HUES64 (cell line): ENCODE measurements around the gene FRMD3.

Source experiments
- H3K27ac ChIP-seq: 2 replicates; pipeline ENCODE4 v1.7.0; 2013; ENCODE audit warnings: low read depth, low read length, inconsistent platforms
- H3K27me3 ChIP-seq: 2 replicates; pipeline ENCODE4 v1.6.1; 2013; ENCODE audit warnings: mild to moderate bottlenecking, low read length; ENCODE audit not compliant: insufficient read depth
- H3K36me3 ChIP-seq: 2 replicates; pipeline ENCODE4 v1.6.1; 2013; ENCODE audit warnings: mild to moderate bottlenecking, low read length; ENCODE audit not compliant: insufficient read depth
- H3K4me1 ChIP-seq: 2 replicates; pipeline ENCODE4 v1.6.1; 2013; ENCODE audit warnings: mild to moderate bottlenecking, low read length, moderate library complexity; ENCODE audit not compliant: insufficient read depth
- H3K4me3 ChIP-seq: 2 replicates; pipeline ENCODE4 v1.5.1; 2013; ENCODE audit warnings: mild to moderate bottlenecking, low read length, moderate library complexity
- H3K9ac ChIP-seq: 2 replicates; pipeline ENCODE4 v1.6.1; 2013; ENCODE audit warnings: mild to moderate bottlenecking, low read depth, low read length
- H3K9me3 ChIP-seq: 2 replicates; pipeline ENCODE4 v1.6.1; 2013; ENCODE audit warnings: low read depth, low read length; ENCODE audit not compliant: insufficient read depth
- WGBS: fragments of 150-250, 120-280 bp; methylation state at CpG from one replicate; pipeline ENCODE4 v1.1.7; 2013; ENCODE audit warnings: missing lambda C conversion rate; 5-methylcytosine and 5-hydroxymethylcytosine counted together

FRMD3 gene

GRCh38 chr9:83420486-83420885, 117.7 kb downstream of the FRMD3 start:
- Histone ChIP-seq H3K9ac (no peak overlapping the region), H3K4me1 (no peaks in the 10 kb centered on the region), H3K27me3 (no peaks in the 10 kb centered on the region), H3K27ac (no peak overlapping the region), H3K9me3 (no peaks in the 10 kb centered on the region), H3K4me3 (no peak overlapping the region), H3K36me3 (no peaks in the 10 kb centered on the region)
- WGBS: 92% methylated on average over 3 of the region's 3 CpGs

DNA sequence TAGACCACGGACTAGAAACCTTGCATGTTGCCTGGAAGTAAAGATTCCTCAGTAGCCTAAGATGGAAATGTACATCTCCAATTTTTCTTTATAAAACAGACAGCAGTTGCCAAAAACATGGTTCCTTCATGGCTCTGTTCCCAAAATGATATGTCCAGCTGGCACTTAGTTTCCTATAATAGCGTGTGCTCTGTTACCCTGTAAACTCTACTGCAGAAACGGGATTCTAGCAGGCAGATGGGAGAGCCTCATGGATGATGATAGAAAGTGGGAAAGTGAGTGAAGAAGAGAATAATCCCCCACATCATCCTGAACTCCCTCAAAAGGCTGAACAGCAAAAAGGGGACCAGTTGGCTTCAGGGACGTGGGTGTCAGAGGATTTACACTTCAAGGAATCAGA, 118.2 kb downstream of the FRMD3 start:
- Histone ChIP-seq H3K27me3 (no peaks in the 10 kb centered on the region), H3K27ac (no peak overlapping the region), H3K4me3 (no peak overlapping the region), H3K36me3 (no peaks in the 10 kb centered on the region), H3K4me1 (no peaks in the 10 kb centered on the region), H3K9me3 (no peaks in the 10 kb centered on the region), H3K9ac (no peak overlapping the region)
- 93% methylated on average over 4 of the region's 4 CpGs for WGBS

- no peak overlapping the region for H3K4me3 ChIP-seq
- no peaks in the 10 kb centered on the region for H3K36me3 ChIP-seq
- no peaks in the 10 kb centered on the region for H3K27me3 ChIP-seq
- H3K4me1 ChIP-seq: no peaks in the 10 kb centered on the region
- no peaks in the 10 kb centered on the region for H3K9me3 ChIP-seq
- WGBS: 93% methylated on average over 1 of the region's 1 CpG
- H3K9ac ChIP-seq: no peak overlapping the region
- H3K27ac ChIP-seq: no peak overlapping the region
These were observed 119.9 kb downstream of the FRMD3 start for GRCh38 chr9:83418283-83418682.

- Histone ChIP-seq H3K4me3 (no peak overlapping the region), H3K9me3 (no peaks in the 10 kb centered on the region), H3K9ac (no peak overlapping the region), H3K27ac (no peak overlapping the region), H3K4me1 (no peaks in the 10 kb centered on the region), H3K36me3 (no peaks in the 10 kb centered on the region), H3K27me3 (no peaks in the 10 kb centered on the region)
- WGBS: 93% methylated on average over 4 of the region's 4 CpGs
These were observed 124.8 kb downstream of the FRMD3 start for GRCh38 chr9:83413367-83413766.

DNA sequence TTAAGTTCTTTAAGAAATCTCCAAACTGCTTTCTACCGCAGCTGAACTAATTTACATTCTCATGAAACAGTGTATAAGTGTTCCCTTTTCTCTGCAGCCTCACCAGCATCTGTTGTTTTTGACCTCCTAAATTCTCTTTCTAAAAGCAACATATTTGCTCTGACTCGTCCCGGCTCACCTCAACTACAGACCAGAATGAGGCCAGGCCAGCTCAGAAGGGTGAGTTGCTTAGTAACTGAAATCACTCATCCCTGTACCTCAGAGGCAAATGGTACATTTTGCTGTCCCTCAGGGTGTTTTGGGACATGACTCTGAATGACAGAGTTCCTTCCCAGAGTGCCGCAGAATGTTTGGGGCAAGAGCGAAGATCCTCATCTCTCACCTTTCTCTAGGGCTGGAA, 127.5 kb downstream of the FRMD3 start:
- no peak overlapping the region for H3K9ac ChIP-seq
- no peak overlapping the region for H3K4me3 ChIP-seq
- no peak overlapping the region for H3K27ac ChIP-seq
- 92% methylated on average over 5 of the region's 5 CpGs for WGBS
- no peaks in the 10 kb centered on the region for H3K27me3 ChIP-seq
- H3K36me3 ChIP-seq: no peaks in the 10 kb centered on the region
- H3K4me1 ChIP-seq: no peaks in the 10 kb centered on the region
- H3K9me3 ChIP-seq: no peaks in the 10 kb centered on the region

- no peaks in the 10 kb centered on the region for H3K4me1 ChIP-seq
- H3K9ac ChIP-seq: no peak overlapping the region
- no peak overlapping the region for H3K27ac ChIP-seq
- H3K9me3 ChIP-seq: no peaks in the 10 kb centered on the region
- H3K4me3 ChIP-seq: no peak overlapping the region
- H3K36me3 ChIP-seq: no peaks in the 10 kb centered on the region
- WGBS: 97% methylated on average over 3 of the region's 3 CpGs
- H3K27me3 ChIP-seq: no peaks in the 10 kb centered on the region
These were observed 131.3 kb downstream of the FRMD3 start for GRCh38 chr9:83406921-83407320.

- no peaks in the 10 kb centered on the region for H3K36me3 ChIP-seq
- no peaks in the 10 kb centered on the region for H3K4me1 ChIP-seq
- no peak overlapping the region for H3K9ac ChIP-seq
- H3K4me3 ChIP-seq: no peak overlapping the region
- H3K9me3 ChIP-seq: peaks cover 3% of the 10 kb centered on the region; the same call in 1 of the 2 replicates
- no peak overlapping the region for H3K27ac ChIP-seq
- no peaks in the 10 kb centered on the region for H3K27me3 ChIP-seq
- WGBS: 91% methylated on average over 4 of the region's 4 CpGs
These were observed 132.4 kb downstream of the FRMD3 start for GRCh38 chr9:83405759-83406158.

DNA sequence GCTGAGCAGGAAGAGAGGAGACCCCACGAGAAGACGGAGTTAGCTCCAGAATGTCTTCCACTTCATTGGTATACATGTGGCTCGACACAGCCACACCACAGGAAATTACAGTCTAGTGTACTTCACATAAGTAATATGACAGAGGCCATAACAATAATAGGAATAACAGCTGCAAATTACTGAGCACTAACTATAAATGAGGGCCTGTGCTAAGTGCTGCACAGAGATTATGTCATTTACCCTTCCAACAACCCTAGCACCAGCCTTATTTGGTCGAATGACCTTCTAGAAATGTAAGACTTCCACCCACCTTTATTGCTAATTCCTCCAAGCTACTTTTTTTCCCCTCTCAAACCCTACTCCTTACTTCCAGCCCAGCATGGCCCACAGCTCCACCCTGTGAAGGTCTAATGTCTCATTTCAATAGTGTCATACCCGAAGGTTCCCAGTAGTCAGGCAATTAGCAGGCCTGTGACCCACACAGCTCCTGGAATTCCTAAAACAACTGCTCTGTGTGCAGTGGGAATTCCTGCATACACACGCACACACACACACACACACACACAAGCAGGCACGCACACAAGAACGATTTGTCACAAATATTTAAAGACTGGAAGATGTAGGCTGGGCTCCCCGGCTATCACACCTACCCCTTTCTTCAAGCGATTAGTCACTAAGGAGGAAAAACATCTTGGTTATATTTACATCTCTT, 134.5 kb downstream of the FRMD3 start:
- Histone ChIP-seq H3K27me3 (no peaks in the 10 kb centered on the region), H3K9ac (no peak overlapping the region), H3K4me1 (no peaks in the 10 kb centered on the region), H3K27ac (no peak overlapping the region), H3K36me3 (no peaks in the 10 kb centered on the region), H3K4me3 (no peak overlapping the region), H3K9me3 (peaks cover 4% of the 10 kb centered on the region; the same call in 1 of the 2 replicates)
- WGBS: 82% methylated on average over 10 of the region's 10 CpGs

GRCh38 chr9:83401328-83401900, 136.8 kb downstream of the FRMD3 start:
- Histone ChIP-seq H3K27ac (no peak overlapping the region), H3K4me3 (no peak overlapping the region), H3K36me3 (no peaks in the 10 kb centered on the region), H3K9me3 (peaks cover 4% of the 10 kb centered on the region; the same call in 1 of the 2 replicates), H3K4me1 (no peaks in the 10 kb centered on the region), H3K9ac (no peak overlapping the region), H3K27me3 (no peaks in the 10 kb centered on the region)
- 100% methylated on average over 2 of the region's 2 CpGs for WGBS

- Histone ChIP-seq H3K9ac (no peak overlapping the region), H3K9me3 (peaks cover 4% of the 10 kb centered on the region; the same call in 1 of the 2 replicates), H3K4me1 (no peaks in the 10 kb centered on the region), H3K36me3 (no peaks in the 10 kb centered on the region), H3K27ac (no peak overlapping the region), H3K4me3 (no peak overlapping the region), H3K27me3 (no peaks in the 10 kb centered on the region)
- WGBS: 96% methylated on average over 4 of the region's 4 CpGs
These were observed 141.4 kb downstream of the FRMD3 start for GRCh38 chr9:83396813-83397212.

GRCh38 chr9:83396342-83396741, 141.9 kb downstream of the FRMD3 start:
- no peak overlapping the region for H3K4me3 ChIP-seq
- H3K9ac ChIP-seq: no peak overlapping the region
- WGBS: 92% methylated on average over 6 of the region's 6 CpGs

More at GRCh38 chr9:83396342-83396741, 141.9 kb downstream of the FRMD3 start:
- Histone ChIP-seq H3K27me3 (no peaks in the 10 kb centered on the region), H3K9me3 (peaks cover 4% of the 10 kb centered on the region; the same call in 1 of the 2 replicates), H3K27ac (no peak overlapping the region), H3K4me1 (no peaks in the 10 kb centered on the region), H3K36me3 (no peaks in the 10 kb centered on the region)
